Stimulated activated CD4-positive, alpha-beta T cell treated with anti-CD3 and anti-CD28 coated beads, TNF-alpha, amount 100 ng/mL, for 1 hour (primary cell): ENCODE measurements around the gene ZCCHC2.

Source experiments
- DNase-seq, 3 donors: peaks; one replicate each; pipeline ENCODE4 v3.0.0-alpha.2; 2020; ENCODE audit warnings: low read depth in 3 of 3, low spot score in 1 of 3

ZCCHC2 gene

GRCh38 chr18:62607708-62608428, 85.0 kb downstream of the ZCCHC2 start:
- no peak for DNase-seq

- no peak for DNase-seq
Observed at GRCh38 chr18:62609764-62610163, 86.9 kb downstream of the ZCCHC2 start.

GRCh38 chr18:62610351-62610700, 87.5 kb downstream of the ZCCHC2 start:
- DNase-seq, result no peak

DNA sequence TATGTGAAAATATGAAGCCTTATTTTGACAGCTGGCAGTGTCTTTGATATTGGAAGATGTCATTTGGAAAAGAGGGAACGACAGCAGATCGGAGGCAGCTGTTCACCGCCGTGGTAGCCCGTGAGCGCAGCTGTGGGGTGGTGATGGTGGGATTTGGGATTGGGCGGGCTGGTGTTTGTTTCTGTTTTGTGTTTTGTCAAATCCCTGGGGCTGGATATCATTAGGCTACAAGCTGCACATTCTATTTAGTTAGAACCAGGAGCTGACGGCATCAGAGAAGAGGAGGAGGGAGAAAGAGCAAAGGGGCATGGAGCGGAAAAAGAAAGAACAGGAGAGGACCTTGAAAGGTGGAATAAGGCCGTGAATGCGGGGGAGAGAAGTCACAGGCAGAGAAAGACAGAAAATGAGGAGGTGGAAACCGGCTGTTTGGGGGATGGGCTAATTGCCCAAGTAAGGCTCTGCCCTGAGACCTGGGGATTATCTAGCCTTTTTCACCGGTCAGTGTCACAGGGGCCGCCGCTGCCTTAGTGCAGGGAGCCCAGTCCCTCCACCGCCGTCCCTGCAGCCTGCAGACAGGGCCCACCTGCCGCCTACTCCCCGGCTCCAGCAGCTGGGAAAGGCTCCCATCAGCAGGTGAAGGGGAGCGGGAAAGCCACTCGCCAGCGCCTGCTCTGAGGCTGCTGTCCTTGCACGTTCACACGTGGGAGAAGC, 88.0 kb downstream of the ZCCHC2 start:
- DNase-seq, result no peak

GRCh38 chr18:62611453-62612288, 88.8 kb downstream of the ZCCHC2 start:
- DNase-seq, result no peak

DNA sequence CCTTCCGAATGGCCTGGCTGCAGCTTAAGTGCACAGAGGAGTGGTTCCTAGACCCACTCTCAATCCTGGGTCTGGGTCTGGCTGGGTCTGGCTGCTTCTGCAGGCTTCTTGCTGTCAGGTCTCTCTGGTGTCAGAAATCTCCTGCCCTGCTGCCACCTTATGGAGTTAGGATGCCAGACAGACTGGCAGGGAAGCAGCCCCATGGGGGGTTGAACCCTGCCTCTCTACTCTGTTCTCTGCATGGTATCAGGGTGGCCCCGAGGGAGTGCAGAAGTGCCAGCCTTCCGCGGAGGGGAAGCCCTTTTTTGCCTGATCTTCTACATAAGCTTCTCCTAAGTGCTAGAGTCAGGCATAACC, 89.4 kb downstream of the ZCCHC2 start:
- no peak for DNase-seq

DNA sequence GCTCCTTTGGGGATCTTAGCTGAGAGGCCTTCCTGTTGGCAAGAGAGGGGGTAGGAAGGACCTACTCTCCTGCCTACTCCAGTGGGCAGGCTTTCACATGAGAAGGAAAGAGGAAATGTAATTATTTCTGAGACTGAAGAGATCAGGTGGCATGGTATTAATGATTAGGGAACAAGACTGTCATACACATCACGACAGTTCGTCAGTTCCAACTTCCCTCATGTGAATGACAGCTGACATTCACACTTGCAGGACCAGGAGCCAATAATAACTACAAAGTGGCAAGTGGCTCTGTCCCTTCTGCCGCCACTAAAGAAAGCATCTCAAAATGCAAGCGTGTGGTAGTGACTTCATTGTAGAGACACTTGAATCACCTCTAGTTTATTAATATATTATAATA, 90.0 kb downstream of the ZCCHC2 start:
- DNase-seq, result no peak

- DNase-seq, result no peak
Observed at GRCh38 chr18:62614494-62614893, 91.7 kb downstream of the ZCCHC2 start.

GRCh38 chr18:62616331-62616805, 93.5 kb downstream of the ZCCHC2 start:
- DNase-seq, result no peak

DNA sequence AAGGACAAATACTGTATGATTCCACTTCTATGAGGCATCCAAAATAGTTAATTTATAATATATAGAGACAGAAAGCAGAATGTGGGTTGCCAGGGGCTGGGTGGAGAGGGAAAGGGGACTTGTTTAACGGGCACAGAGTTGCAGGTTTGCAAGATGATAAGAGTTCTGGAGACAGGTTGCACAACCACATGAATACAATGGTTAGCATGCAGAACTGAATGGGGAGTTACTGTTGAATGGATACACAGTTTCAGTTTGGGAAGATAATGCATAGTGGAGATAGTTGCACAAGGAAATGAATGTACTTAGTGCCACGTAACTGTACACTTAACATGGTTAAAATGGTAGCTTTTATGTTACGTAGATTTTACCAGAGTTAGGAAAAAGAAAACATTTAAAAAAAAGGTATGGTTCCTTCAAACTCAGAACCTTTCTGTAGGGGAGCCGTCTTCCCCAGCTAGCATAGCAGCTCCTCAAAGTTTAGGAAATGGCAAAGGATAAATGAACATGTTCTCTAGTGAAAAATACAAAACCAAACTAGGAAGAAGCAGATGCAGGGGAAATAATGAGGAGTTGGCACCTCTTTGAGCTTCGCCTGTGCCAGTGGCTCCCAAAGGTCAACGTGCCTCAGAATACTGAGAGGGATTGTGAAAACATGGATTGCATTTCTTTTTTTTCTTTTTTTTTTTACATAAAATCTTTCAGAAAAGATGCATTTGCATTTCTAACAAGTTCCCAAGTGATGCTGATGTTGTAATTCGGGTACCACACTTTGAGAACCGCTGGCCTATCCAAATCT, 95.2 kb downstream of the ZCCHC2 start:
- no peak for DNase-seq

DNA sequence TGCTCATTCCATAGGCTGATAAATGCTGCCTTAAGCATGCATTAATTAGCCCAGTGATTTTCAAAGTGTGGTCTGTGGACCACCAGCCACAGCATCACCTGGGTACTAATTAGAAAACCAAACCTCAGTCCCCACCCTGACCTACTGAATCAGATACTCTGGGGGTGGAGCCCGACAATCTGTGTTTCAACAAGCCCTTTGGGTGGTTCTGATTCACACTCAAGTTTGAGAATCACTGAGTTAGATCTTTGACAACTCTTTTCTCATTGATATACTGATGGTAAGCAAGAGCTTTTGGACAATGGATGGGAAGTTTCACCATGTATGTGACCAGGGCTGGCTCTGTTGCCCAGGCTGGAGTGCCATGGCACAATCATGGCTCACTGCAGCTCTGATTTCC, 95.9 kb downstream of the ZCCHC2 start:
- DNase-seq, result no peak

- DNase-seq, result no peak
Observed at GRCh38 chr18:62621546-62621945, 98.7 kb downstream of the ZCCHC2 start.

DNA sequence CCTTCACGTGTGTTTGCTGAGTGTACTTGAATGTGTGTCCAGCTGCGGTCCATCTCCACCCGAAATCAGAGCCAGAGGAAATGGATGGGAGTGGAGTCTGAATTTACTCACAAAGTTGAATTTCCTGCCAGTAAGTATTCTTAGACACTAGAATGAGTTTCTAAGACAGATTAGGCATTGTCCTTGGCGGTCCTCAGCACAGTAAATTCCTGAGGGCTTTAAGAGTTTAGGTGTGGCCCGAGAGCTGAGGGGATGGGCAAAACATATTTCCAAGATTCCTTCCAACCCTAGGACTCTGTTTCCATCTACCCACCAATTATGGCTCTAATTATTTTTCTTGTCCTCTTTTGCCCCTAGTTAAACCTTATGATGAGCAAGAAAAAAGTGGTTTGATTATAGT, 102.2 kb downstream of the ZCCHC2 start:
- no peak for DNase-seq
